ENCODE results near the gene WASF2.

WASF2 gene

GRCh38 chr1:27492796-27493195, 2.8 kb upstream of the WASF2 start:
- TF ChIP-seq FOXP2 (optimal IDR thresholded peaks at IDR 0.05; ENCODE audit: borderline replicate concordance, extremely low read depth, extremely low read length, insufficient read depth): no peak
- no peak for TF ChIP-seq TAF1 (IDR thresholded peaks at IDR 0.05; ENCODE audit: borderline replicate concordance, insufficient read depth, low read length)
- TF ChIP-seq SIN3A (IDR thresholded peaks at IDR 0.05; ENCODE audit: borderline replicate concordance, insufficient read depth, low read length): no peak
- TF ChIP-seq REST (IDR thresholded peaks at IDR 0.05; ENCODE audit: insufficient read depth in 1 of 2, low read depth in 2 of 2, low read length in 2 of 2): no peak
- no peak for TF ChIP-seq POLR2AphosphoS5 (IDR thresholded peaks at IDR 0.05; ENCODE audit: low read depth, low read length)

DNA sequence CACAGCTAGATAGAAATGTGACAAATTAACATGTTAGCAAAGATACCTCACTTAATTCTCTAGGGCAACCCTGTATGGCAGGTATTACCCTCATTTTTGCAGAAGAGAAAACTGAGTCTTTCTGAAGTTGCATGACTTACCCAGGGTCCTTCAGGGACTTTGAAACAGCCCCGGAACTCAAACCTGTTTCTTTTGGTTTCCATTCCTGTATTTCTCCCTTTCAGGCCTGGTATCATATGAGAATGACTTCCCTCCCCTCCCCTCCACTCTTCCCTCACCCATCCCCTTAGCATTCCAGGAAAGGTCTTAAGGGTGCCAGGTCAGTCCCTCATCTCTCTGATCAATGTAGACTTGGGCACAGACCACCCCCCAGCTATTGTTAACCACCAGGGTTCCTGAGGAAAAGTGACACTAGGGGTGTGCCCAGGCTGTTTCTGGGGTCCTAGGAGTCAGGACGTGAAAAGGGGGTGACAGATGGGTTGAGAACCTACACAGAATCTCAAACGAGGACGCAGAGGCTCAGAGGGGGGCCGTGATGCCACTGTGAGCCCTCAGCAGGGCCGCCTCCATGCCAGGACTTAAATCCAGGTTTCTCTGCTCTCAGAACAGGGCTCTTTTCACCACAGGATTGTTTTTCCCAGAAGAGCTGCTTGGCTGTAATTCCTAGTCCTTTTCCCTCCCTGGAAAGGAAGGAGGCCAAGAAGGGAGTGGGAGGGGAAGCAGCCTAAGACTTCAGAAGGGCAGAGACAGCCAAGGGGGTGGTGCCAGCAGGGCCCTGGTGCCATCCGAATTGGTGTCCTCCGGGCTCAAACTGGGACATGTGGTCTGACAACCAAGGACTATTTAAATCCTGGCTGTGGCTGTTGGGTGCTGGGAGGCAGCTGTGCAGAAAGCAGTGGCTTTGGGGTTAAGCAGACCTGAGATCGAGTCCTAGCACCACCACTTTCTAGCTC, 2.1 kb upstream of the WASF2 start:
- TF ChIP-seq TAF1 (IDR thresholded peaks at IDR 0.05; ENCODE audit: borderline replicate concordance, insufficient read depth, low read length) (no peak), POLR2AphosphoS5 (IDR thresholded peaks at IDR 0.05; ENCODE audit: low read depth, low read length) (no peak), SIN3A (IDR thresholded peaks at IDR 0.05; ENCODE audit: borderline replicate concordance, insufficient read depth, low read length) (no peak), REST (IDR thresholded peaks at IDR 0.05; ENCODE audit: insufficient read depth in 1 of 2, low read depth in 2 of 2, low read length in 2 of 2) (no peak), FOXP2 (optimal IDR thresholded peaks at IDR 0.05; ENCODE audit: borderline replicate concordance, extremely low read depth, extremely low read length, insufficient read depth) (no peak)

DNA sequence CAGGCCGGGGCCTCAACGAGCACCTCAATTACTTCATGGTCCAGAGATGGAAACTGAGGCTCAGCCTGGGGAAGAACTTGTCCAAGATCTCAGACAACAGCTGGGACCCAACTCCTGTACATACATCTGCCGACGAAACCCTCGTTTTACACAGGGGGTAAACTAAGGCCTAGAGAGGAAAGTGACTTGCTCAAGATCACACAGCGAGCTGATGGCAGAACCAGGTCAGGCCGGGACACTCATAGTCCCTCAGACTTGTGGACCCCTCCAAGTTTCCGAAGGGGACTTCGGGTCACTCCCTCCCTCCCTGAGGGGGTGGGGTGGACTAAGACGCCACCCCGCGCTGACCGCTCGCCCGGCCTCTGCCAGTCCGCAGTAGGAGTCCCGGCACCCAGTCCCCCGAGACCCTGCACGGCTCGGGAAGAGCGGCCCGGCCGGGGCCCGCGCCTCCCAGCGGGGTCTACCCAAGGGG, 430 bp downstream of the WASF2 start:
- TF ChIP-seq FOXP2 (optimal IDR thresholded peaks at IDR 0.05; ENCODE audit: borderline replicate concordance, extremely low read depth, extremely low read length, insufficient read depth) (no peak), TAF1 (IDR thresholded peaks at IDR 0.05; ENCODE audit: borderline replicate concordance, insufficient read depth, low read length) (no peak)

DNA sequence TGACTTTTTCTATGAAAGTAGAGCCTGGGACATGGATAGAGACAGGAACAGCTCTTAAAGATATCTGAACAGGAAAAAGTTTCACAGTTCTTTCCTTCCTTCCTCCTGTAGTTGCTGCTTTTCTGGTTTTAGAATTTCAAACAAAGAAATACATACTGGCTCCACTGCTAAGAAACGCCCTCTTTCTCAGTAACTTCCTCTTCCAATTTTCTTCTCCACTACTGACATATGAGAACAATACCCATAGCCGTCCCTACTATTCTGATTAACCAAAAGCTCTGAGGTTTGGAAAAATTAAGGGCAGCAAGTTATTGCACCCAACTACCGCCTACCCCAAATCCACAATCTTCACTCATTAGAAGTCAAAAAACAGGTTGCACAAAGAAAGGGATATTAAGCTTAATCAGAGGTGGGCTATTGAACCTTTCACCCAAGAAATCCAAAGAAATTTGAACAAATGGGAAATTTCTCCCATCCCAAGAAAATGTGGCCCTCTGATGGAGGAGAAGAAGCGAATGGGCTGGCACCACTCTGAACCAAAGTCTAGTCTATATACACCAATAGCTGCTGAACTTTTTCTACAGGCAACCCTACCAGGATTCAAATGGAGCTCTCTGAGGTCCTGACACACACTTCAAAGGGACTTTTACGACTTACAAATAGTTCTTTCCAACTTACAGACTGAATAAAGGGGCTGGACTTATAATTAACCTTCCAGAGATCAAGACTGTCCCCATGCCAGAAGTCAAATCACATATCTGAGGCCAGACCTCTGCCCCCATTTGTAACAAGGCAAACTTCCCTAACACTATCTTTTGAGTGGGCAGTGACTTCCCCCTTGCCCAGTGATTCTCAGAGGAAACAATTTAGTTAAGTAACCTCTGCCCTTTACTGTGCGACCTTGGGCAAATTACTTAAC, 1.7 kb downstream of the WASF2 start:
- TF ChIP-seq REST (IDR thresholded peaks at IDR 0.05; ENCODE audit: insufficient read depth in 1 of 2, low read depth in 2 of 2, low read length in 2 of 2): peak in 1 of 2 experiments; percentile 72; a peak in 2 of 4 replicates
- no peak for TF ChIP-seq POLR2AphosphoS5 (IDR thresholded peaks at IDR 0.05; ENCODE audit: low read depth, low read length)

- TF ChIP-seq FOXP2 (optimal IDR thresholded peaks at IDR 0.05; ENCODE audit: borderline replicate concordance, extremely low read depth, extremely low read length, insufficient read depth) (no peak), POLR2AphosphoS5 (IDR thresholded peaks at IDR 0.05; ENCODE audit: low read depth, low read length) (no peak), REST (IDR thresholded peaks at IDR 0.05; ENCODE audit: insufficient read depth in 1 of 2, low read depth in 2 of 2, low read length in 2 of 2) (no peak), SIN3A (IDR thresholded peaks at IDR 0.05; ENCODE audit: borderline replicate concordance, insufficient read depth, low read length) (no peak), TAF1 (IDR thresholded peaks at IDR 0.05; ENCODE audit: borderline replicate concordance, insufficient read depth, low read length) (no peak)
Observed at GRCh38 chr1:27485363-27485762, 4.6 kb downstream of the WASF2 start.

Measured in PFSK-1 (cell line).